ENCODE data around the gene TM7SF3. TPM values are rescaled to one million over a fixed set of nuclear protein-coding genes. Genes with fewer than 3 reads are reported as not detected.

TM7SF3 gene
- total RNA-seq, 1 experiment from 2014 or later = 114 TPM

DNA sequence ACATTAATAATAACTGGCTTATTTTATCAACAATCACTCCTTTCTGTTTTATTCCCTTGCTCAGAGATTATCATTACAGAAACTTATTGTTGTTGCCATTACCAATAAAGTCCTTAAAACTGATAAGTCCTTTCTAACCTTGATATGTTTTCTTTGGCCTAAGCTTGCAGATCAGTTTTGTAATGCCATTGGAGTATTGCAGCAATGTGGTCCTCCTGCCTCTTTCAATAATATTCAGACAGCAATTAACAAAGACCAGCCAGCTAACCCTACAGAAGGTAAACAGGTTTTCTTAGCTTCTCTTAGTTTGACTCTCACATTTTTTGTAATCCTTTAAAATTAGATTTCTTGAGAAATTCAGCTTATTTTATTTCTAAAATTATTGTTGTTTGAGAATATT lies 12.1 kb upstream of the TM7SF3 start:
- Histone ChIP-seq H3F3A (ENCODE audit: low read length, unreplicated experiment) (no peaks in the 10 kb centered on the region), H3K9me2 (replicated peaks; ENCODE audit: low read length) (no peaks in the 10 kb centered on the region), H3K27me3 (ENCODE audit: low read length) (no peaks in the 10 kb centered on the region), H3K27ac (ENCODE audit: low read length) (no peak overlapping the region), H4K20me1 (ENCODE audit: low read length) (peaks cover 17% of the 10 kb centered on the region; the same call in 1 of the 2 replicates), H3K9ac (ENCODE audit: low read length) (no peak overlapping the region), H2AFZ (ENCODE audit: low read length) (no peak overlapping the region), H3K4me2 (ENCODE audit: low read length) (no peak overlapping the region), H3K4me1 (ENCODE audit: insufficient read depth, low read length) (peaks cover 22% of the 10 kb centered on the region), H3K9me3 (ENCODE audit: low read length) (no peaks in the 10 kb centered on the region), H3K36me3 (ENCODE audit: low read depth, low read length) (peaks cover 41% of the 10 kb centered on the region), H3K79me2 (ENCODE audit: low read length) (peaks cover 43% of the 10 kb centered on the region), H3K4me3 (ENCODE audit: low read length) (no peak overlapping the region)
- intact Hi-C loops (cut with micrococcal nuclease) = no loop called here
- ATAC-seq (no peak), DNase-seq (no peak)
- ChIA-PET CTCF (no interaction called here), POLR2A (ENCODE audit: unreplicated experiment) (no interaction called here)
- TF ChIP-seq EZH2phosphoT487 (IDR thresholded peaks at IDR 0.05; ENCODE audit: borderline replicate concordance, low read length) (no peak), EZH2 (IDR thresholded peaks at IDR 0.05; ENCODE audit: low read length, unreplicated experiment) (no peak)
- BruUV-seq (replicated peaks) = no TSS peak

DNA sequence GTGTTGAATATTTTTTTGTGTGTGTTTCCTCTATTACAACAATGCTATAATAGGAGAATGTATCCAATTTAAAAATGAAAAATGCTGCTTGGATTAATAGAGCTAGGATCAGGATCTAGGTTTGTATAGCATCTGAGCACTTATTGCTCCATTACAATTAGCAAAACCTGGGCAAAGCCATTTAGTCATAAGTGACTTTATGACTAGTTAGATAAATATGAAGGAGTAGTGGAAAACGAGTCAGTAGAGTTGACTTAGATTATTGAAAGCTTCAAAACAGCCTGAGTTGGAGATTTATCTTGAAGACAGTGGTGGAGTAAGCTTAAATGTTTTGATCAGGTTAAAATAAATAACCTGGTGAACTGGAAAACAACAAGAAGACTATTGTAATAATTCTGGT lies 10.9 kb upstream of the TM7SF3 start:
- Histone ChIP-seq H3K27ac (ENCODE audit: low read length) (no peak overlapping the region), H3K9me2 (replicated peaks; ENCODE audit: low read length) (no peaks in the 10 kb centered on the region), H3K9me3 (ENCODE audit: low read length) (no peaks in the 10 kb centered on the region), H3K27me3 (ENCODE audit: low read length) (no peaks in the 10 kb centered on the region), H3F3A (ENCODE audit: low read length, unreplicated experiment) (no peaks in the 10 kb centered on the region), H2AFZ (ENCODE audit: low read length) (no peak overlapping the region), H4K20me1 (ENCODE audit: low read length) (peaks cover 17% of the 10 kb centered on the region; the same call in 1 of the 2 replicates), H3K9ac (ENCODE audit: low read length) (no peak overlapping the region), H3K4me1 (ENCODE audit: insufficient read depth, low read length) (peaks cover 22% of the 10 kb centered on the region), H3K79me2 (ENCODE audit: low read length) (peaks cover 43% of the 10 kb centered on the region), H3K4me3 (ENCODE audit: low read length) (peak overlapping the region; percentile 4; the same call in 1 of the 2 replicates), H3K36me3 (ENCODE audit: low read depth, low read length) (peaks cover 31% of the 10 kb centered on the region), H3K4me2 (ENCODE audit: low read length) (peak overlapping the region; percentile 89)
- CTCF ChIA-PET = interaction anchor here (0.8 kb wide), 1 partner anchor 9 kb away, joined by 4 read pairs; no protein-coding TSS in a partner anchor
- intact Hi-C loops (cut with micrococcal nuclease) = no loop called here
- no peak for TF ChIP-seq EZH2 (IDR thresholded peaks at IDR 0.05; ENCODE audit: low read length, unreplicated experiment)
- TF ChIP-seq EZH2phosphoT487 (IDR thresholded peaks at IDR 0.05; ENCODE audit: borderline replicate concordance, low read length) = no peak
- TF ChIP-seq, protein P1, sequence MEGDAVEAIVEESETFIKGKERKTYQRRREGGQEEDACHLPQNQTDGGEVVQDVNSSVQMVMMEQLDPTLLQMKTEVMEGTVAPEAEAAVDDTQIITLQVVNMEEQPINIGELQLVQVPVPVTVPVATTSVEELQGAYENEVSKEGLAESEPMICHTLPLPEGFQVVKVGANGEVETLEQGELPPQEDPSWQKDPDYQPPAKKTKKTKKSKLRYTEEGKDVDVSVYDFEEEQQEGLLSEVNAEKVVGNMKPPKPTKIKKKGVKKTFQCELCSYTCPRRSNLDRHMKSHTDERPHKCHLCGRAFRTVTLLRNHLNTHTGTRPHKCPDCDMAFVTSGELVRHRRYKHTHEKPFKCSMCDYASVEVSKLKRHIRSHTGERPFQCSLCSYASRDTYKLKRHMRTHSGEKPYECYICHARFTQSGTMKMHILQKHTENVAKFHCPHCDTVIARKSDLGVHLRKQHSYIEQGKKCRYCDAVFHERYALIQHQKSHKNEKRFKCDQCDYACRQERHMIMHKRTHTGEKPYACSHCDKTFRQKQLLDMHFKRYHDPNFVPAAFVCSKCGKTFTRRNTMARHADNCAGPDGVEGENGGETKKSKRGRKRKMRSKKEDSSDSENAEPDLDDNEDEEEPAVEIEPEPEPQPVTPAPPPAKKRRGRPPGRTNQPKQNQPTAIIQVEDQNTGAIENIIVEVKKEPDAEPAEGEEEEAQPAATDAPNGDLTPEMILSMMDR (conservative IDR thresholded peaks at IDR 0.05; ENCODE audit: low read depth, low read length) = no peak
- DNase-seq = peak; percentile 64
- POLR2A ChIA-PET (ENCODE audit: unreplicated experiment) = no interaction called here
- BruUV-seq (replicated peaks) = no TSS peak
- ATAC-seq = peak; percentile 10; the same call in 1 of the 2 replicates

DNA sequence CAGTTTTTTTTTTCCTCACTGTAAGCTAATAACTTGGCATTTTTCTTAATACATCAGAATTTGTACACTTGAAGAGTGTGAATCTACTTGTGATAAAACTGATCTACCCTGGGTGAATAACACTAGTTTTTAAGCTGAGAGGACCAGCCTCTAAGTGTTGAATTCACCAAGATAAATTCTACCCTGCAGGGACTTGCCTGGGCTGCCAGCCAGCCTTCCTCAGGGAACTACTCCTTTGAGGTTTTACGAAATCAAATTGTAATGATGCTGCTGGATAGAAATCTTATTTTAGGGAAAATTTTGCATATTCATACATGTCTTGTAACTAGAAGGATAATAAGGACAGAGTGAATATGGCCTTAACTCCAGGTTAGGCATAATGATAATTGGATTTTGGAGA lies 10.1 kb upstream of the TM7SF3 start:
- H4K20me1 ChIP-seq (ENCODE audit: low read length) = peaks cover 17% of the 10 kb centered on the region; the same call in 1 of the 2 replicates
- no peak overlapping the region for H2AFZ ChIP-seq (ENCODE audit: low read length)
- peak overlapping the region; percentile 89 for H3K4me2 ChIP-seq (ENCODE audit: low read length)
- TF ChIP-seq EZH2 (IDR thresholded peaks at IDR 0.05; ENCODE audit: low read length, unreplicated experiment) = no peak
- no TSS peak for BruUV-seq (replicated peaks)
- intact Hi-C loops (cut with micrococcal nuclease) = loop anchor here (5.0 kb wide), 1 partner anchor 238 kb away; no protein-coding TSS in a partner anchor
- H3K79me2 ChIP-seq (ENCODE audit: low read length) = peaks cover 43% of the 10 kb centered on the region
- no peaks in the 10 kb centered on the region for H3K9me3 ChIP-seq (ENCODE audit: low read length)
- H3K36me3 ChIP-seq (ENCODE audit: low read depth, low read length) = peaks cover 23% of the 10 kb centered on the region
- H3K9me2 ChIP-seq (replicated peaks; ENCODE audit: low read length) = no peaks in the 10 kb centered on the region
- peaks cover 22% of the 10 kb centered on the region for H3K4me1 ChIP-seq (ENCODE audit: insufficient read depth, low read length)
- no peaks in the 10 kb centered on the region for H3F3A ChIP-seq (ENCODE audit: low read length, unreplicated experiment)
- peak overlapping the region; percentile 79; the same call in 1 of the 2 replicates for H3K4me3 ChIP-seq (ENCODE audit: low read length)
- ChIA-PET CTCF (interaction anchor here (0.7 to 0.8 kb wide), 2 partner anchors 8 to 279 kb away, joined by 3 to 5 read pairs; no protein-coding TSS in a partner anchor), POLR2A (ENCODE audit: unreplicated experiment) (interaction anchor here (0.7 kb wide), 1 partner anchor 8 kb away, joined by 3 read pairs; no protein-coding TSS in a partner anchor)
- no peak for DNase-seq
- H3K27ac ChIP-seq (ENCODE audit: low read length) = no peak overlapping the region
- no peak for ATAC-seq
- H3K27me3 ChIP-seq (ENCODE audit: low read length) = no peaks in the 10 kb centered on the region
- H3K9ac ChIP-seq (ENCODE audit: low read length) = no peak overlapping the region
